Hepatocyte (in vitro differentiated cells): Measurements from ENCODE around the gene ZNF35. TPM values are rescaled to one million over a fixed set of nuclear protein-coding genes. Genes with fewer than 3 reads are reported as not detected.

Experiments used
- DNase-seq: peaks from one replicate; pipeline ENCODE4 v3.0.0-alpha.2; 2016; ENCODE audit warnings: low spot score
- H2AFZ ChIP-seq: fragments of 200-600 bp; sonication (generic); 2 replicates; pipeline ENCODE4 v1.6.0; 2016; ENCODE audit warnings: antibody characterized with exemption, mild to moderate bottlenecking
- H3K27ac ChIP-seq: fragments of 200-600 bp; sonication (generic); 2 replicates; pipeline ENCODE4 v1.5.1; 2016; ENCODE audit warnings: mild to moderate bottlenecking
- H3K27me3 ChIP-seq: fragments of 200-600 bp; sonication (generic); 2 replicates; pipeline ENCODE4 v1.6.1; 2016
- H3K36me3 ChIP-seq: fragments of 200-600 bp; sonication (generic); replicated peaks from 2 replicates; pipeline ENCODE4 v1.5.1; 2016; ENCODE audit warnings: low read depth; ENCODE audit not compliant: insufficient read depth
- H3K4me1 ChIP-seq: fragments of 200-600 bp; sonication (generic); 2 replicates; pipeline ENCODE4 v1.5.1; 2016; ENCODE audit warnings: mild to moderate bottlenecking, moderate library complexity; ENCODE audit not compliant: insufficient read depth
- H3K4me2 ChIP-seq: fragments of 200-600 bp; sonication (generic); 2 replicates; pipeline ENCODE4 v1.6.0; 2016
- H3K4me3 ChIP-seq: fragments of 200-600 bp; sonication (generic); 2 replicates; pipeline ENCODE4 v1.5.1; 2016; ENCODE audit warnings: mild to moderate bottlenecking
- H3K79me2 ChIP-seq: fragments of 200-600 bp; sonication (generic); 2 replicates; pipeline ENCODE4 v1.6.0; 2017; ENCODE audit warnings: mild to moderate bottlenecking
- H3K9me2 ChIP-seq: fragments of 200-600 bp; sonication (generic); replicated peaks from 2 replicates; pipeline ENCODE4 v1.6.0; 2017; ENCODE audit warnings: mild to moderate bottlenecking; ENCODE audit not compliant: insufficient read depth
- H3K9me3 ChIP-seq: fragments of 200-600 bp; sonication (generic); 2 replicates; pipeline ENCODE4 v1.5.1; 2016; ENCODE audit warnings: low read depth, mild to moderate bottlenecking
- H4K20me1 ChIP-seq: fragments of 200-600 bp; sonication (generic); 2 replicates; pipeline ENCODE4 v1.6.0; 2016; ENCODE audit warnings: mild to moderate bottlenecking; ENCODE audit not compliant: insufficient read depth, poor library complexity, severe bottlenecking
- CTCF ChIP-seq: fragments of 200-600 bp; sonication (generic); IDR thresholded peaks from 2 replicates; pipeline ENCODE4 v1.5.1; 2016; ENCODE audit warnings: antibody characterized with exemption, mild to moderate bottlenecking; ENCODE audit not compliant: poor library complexity
- EZH2 ChIP-seq: fragments of 200-600 bp; sonication (generic); IDR thresholded peaks from 2 replicates; pipeline ENCODE4 v1.6.1; 2016; ENCODE audit warnings: antibody characterized with exemption, mild to moderate bottlenecking, borderline replicate concordance
- EZH2phosphoT487 ChIP-seq: fragments of 200-600 bp; sonication (generic); IDR thresholded peaks from one replicate; pipeline ENCODE4 v1.6.1; 2018; ENCODE audit warnings: antibody characterized with exemption, mild to moderate bottlenecking, low read depth, moderate library complexity; ENCODE audit not compliant: unreplicated experiment, severe bottlenecking
- WGBS: methylation state at CpG from one replicate; pipeline ENCODE4 v1.1.6; 2016; ENCODE audit warnings: low lambda C conversion rate; ENCODE audit errors: missing lambda C conversion rate; 5-methylcytosine and 5-hydroxymethylcytosine counted together
- polyA plus RNA-seq: library from polyadenylated mRNA; unstranded; fragments of >200 nt; fragmentation: Nextera tagmentation; extraction: Ambion mirVana; gene quantifications from 2 replicates; pipeline ENCODE4 v1.2.1, GENCODE V29; 2016
- total RNA-seq: library from RNA; depleted of rRNA; stranded (reverse); fragments of >200 nt; gene quantifications from 2 replicates; pipeline ENCODE4 v1.2.3, GENCODE V29; 2014

The ZNF35 gene
- 9.6 and 15.3 TPM in 2 replicates for total RNA-seq
- polyA plus RNA-seq: 3.4 and 4.2 TPM in 2 replicates

- Histone ChIP-seq H3K4me1 (peaks cover 8% of the 10 kb centered on the region), H4K20me1 (no peaks in the 10 kb centered on the region), H3K27ac (peak within 1 kb of the TSS; percentile 82), H2AFZ (peak within 1 kb of the TSS; percentile 94), H3K79me2 (peaks cover 23% of the 10 kb centered on the region), H3K36me3 (no peaks in the 10 kb centered on the region), H3K4me3 (peak within 1 kb of the TSS; percentile 90), H3K9me2 (no peaks in the 10 kb centered on the region), H3K9me3 (peaks cover under 1% of the 10 kb centered on the region), H3K4me2 (peak within 1 kb of the TSS; percentile 81), H3K27me3 (no peaks in the 10 kb centered on the region)
- TF ChIP-seq EZH2 (no peak), CTCF (no peak), EZH2phosphoT487 (no peak)
- under 1% methylated on average over 37 of the region's 37 CpGs for WGBS
- peak; percentile 92 for DNase-seq
These were observed at the start of gene ZNF35 for GRCh38 chr3:44648564-44649229. Gene ZNF35 (plus strand): TSS chr3:44648732. CDS start chr3:44651068, 2,336 bp downstream.

GRCh38 chr3:44601749-44602148 is 46.8 kb upstream of the ZNF35 start:
- TF ChIP-seq EZH2 (no peak), EZH2phosphoT487 (no peak), CTCF (no peak)
- H3K79me2 ChIP-seq: peaks cover 3% of the 10 kb centered on the region
- H3K27ac ChIP-seq: no peak overlapping the region
- 100% methylated on average over 2 of the region's 2 CpGs for WGBS
- no peaks in the 10 kb centered on the region for H3K27me3 ChIP-seq
- H4K20me1 ChIP-seq: no peaks in the 10 kb centered on the region
- H3K4me3 ChIP-seq: no peak overlapping the region
- no peaks in the 10 kb centered on the region for H3K36me3 ChIP-seq
- H3K4me2 ChIP-seq: no peak overlapping the region
- H3K9me3 ChIP-seq: peaks cover 5% of the 10 kb centered on the region
- no peaks in the 10 kb centered on the region for H3K4me1 ChIP-seq
- DNase-seq: no peak
- H2AFZ ChIP-seq: no peak overlapping the region
- no peaks in the 10 kb centered on the region for H3K9me2 ChIP-seq

DNA sequence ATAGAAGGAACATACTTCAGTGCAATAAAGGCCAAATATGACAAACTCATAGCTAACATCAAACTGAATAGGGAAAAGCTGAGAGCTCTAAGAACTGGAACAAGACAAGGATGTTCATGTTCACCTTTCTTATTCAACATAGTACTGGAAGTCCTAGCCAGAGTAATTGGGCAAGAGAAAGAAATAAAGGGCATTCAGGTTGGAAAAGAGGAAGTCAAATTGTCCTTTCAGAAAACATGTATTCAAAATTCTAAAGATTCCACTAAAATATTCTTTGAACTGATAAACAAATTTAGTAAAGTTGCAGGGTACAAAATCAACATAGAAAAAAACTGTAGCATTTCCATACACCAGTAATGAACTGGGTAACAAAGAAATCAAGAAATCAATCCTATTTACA is 35.9 kb upstream of the ZNF35 start:
- Histone ChIP-seq H3K79me2 (peaks cover 5% of the 10 kb centered on the region), H3K27me3 (no peaks in the 10 kb centered on the region), H3K9me3 (no peaks in the 10 kb centered on the region), H3K4me3 (no peak overlapping the region), H4K20me1 (no peaks in the 10 kb centered on the region), H3K9me2 (no peaks in the 10 kb centered on the region), H2AFZ (no peak overlapping the region), H3K4me2 (no peak overlapping the region), H3K27ac (no peak overlapping the region), H3K36me3 (no peaks in the 10 kb centered on the region), H3K4me1 (no peaks in the 10 kb centered on the region)
- TF ChIP-seq EZH2phosphoT487 (no peak), CTCF (no peak), EZH2 (no peak)
- DNase-seq: no peak
